Osteoblast (primary cell): ENCODE data around the gene AP2S1. TPM values are rescaled to one million over a fixed set of nuclear protein-coding genes. Genes with fewer than 3 reads are reported as not detected.

ENCODE experiments used
- DNase-seq: peaks from one replicate; pipeline ENCODE4 v3.0.0; 2011; ENCODE audit warnings: low spot score, mixed read lengths; ENCODE audit not compliant: insufficient read length; ENCODE audit errors: missing footprints
- H2AFZ ChIP-seq: 2 replicates; pipeline ENCODE4 v1.6.0; 2011; ENCODE audit warnings: mild to moderate bottlenecking, low read length
- H3K27ac ChIP-seq: 2 replicates; pipeline ENCODE4 v1.5.1; 2011; ENCODE audit warnings: mild to moderate bottlenecking, low read depth, low read length, moderate library complexity
- H3K27me3 ChIP-seq: 2 replicates; pipeline ENCODE4 v1.6.0; 2012; ENCODE audit warnings: mild to moderate bottlenecking, control low read depth, inconsistent platforms, low read length, moderate library complexity; ENCODE audit not compliant: insufficient read depth
- H3K36me3 ChIP-seq: 2 replicates; pipeline ENCODE4 v1.5.1; 2011; ENCODE audit warnings: mild to moderate bottlenecking, low read length, control low read depth, moderate library complexity; ENCODE audit not compliant: insufficient read depth
- H3K4me1 ChIP-seq: 2 replicates; pipeline ENCODE4 v1.5.1; 2011; ENCODE audit warnings: mild to moderate bottlenecking, low read length, control low read depth, moderate library complexity; ENCODE audit not compliant: insufficient read depth
- H3K4me2 ChIP-seq: 2 replicates; pipeline ENCODE4 v1.6.0; 2011; ENCODE audit warnings: mild to moderate bottlenecking, low read length; ENCODE audit not compliant: insufficient read depth
- H3K4me3 ChIP-seq: fragments of 200-600 bp; sonication (generic); 3 replicates; pipeline ENCODE4 v1.5.1; 2012; ENCODE audit warnings: mild to moderate bottlenecking, low read length, inconsistent platforms; ENCODE audit not compliant: insufficient read depth
- H3K79me2 ChIP-seq: 2 replicates; pipeline ENCODE4 v1.6.0; 2012; ENCODE audit warnings: mild to moderate bottlenecking, low read length, control low read depth, inconsistent platforms; ENCODE audit not compliant: insufficient read depth
- H3K9me3 ChIP-seq: 2 replicates; pipeline ENCODE4 v1.5.1; 2011; ENCODE audit warnings: low read depth, low read length, control low read depth
- H4K20me1 ChIP-seq: 2 replicates; pipeline ENCODE4 v1.6.0; 2012; ENCODE audit warnings: mild to moderate bottlenecking, low read length, control low read depth; ENCODE audit not compliant: insufficient read depth
- CTCF ChIP-seq: IDR thresholded peaks from 2 replicates; pipeline ENCODE4 v1.5.1; 2011; ENCODE audit warnings: mild to moderate bottlenecking, low read depth, low read length, moderate library complexity; ENCODE audit errors: extremely low read depth
- total RNA-seq: library from RNA; depleted of rRNA; stranded (reverse); fragments of >200 nt; gene quantifications from 2 replicates; pipeline ENCODE4 v1.2.3, GENCODE V29; 2012

AP2S1 gene
- total RNA-seq, 1 donor, result 136 TPM

- H3K9me3 ChIP-seq, result no peaks in the 10 kb centered on the region
- H3K79me2 ChIP-seq, result no peaks in the 10 kb centered on the region
- no peak overlapping the region for H2AFZ ChIP-seq
- no peaks in the 10 kb centered on the region for H4K20me1 ChIP-seq
- H3K4me2 ChIP-seq, result no peak overlapping the region
- TF ChIP-seq CTCF, result no peak
- DNase-seq, result no peak
- no peaks in the 10 kb centered on the region for H3K4me1 ChIP-seq
- H3K27ac ChIP-seq, result no peak overlapping the region
- H3K4me3 ChIP-seq, result no peak overlapping the region
- no peaks in the 10 kb centered on the region for H3K27me3 ChIP-seq
- H3K36me3 ChIP-seq, result no peaks in the 10 kb centered on the region
Measured at GRCh38 chr19:46815833-46816627, 34.6 kb downstream of the AP2S1 start.

DNA sequence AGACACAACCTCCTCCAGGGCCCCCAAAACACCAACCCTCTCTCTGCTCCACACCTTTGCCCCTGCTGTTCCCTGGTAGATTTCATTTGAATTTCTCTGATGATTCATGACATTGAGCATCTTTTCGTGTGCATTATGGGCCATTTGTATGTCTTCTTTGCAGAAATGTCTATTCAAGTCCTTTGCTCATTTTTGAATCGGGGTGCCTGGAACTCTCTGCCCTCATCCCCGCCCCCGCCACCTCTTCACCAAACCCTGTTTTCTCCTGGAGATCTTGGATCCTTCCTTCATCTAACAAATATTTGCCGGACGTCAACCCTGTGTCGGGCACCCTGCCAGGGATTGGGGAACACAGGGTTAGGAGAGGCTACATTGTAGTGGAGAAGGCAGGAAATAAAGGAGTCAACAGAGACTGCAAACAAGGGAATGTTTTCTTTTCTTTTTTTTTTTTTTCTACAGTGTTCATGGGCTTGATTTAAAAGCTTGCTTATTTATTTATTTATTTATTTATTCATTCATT lies 36.7 kb downstream of the AP2S1 start:
- Histone ChIP-seq H3K79me2 (no peaks in the 10 kb centered on the region), H2AFZ (no peak overlapping the region), H4K20me1 (no peaks in the 10 kb centered on the region), H3K27ac (no peak overlapping the region), H3K4me2 (no peak overlapping the region), H3K36me3 (no peaks in the 10 kb centered on the region), H3K9me3 (no peaks in the 10 kb centered on the region), H3K4me1 (no peaks in the 10 kb centered on the region), H3K27me3 (no peaks in the 10 kb centered on the region), H3K4me3 (no peak overlapping the region)
- DNase-seq, result peak; percentile 35
- TF ChIP-seq CTCF, result no peak

- no peak overlapping the region for H2AFZ ChIP-seq
- H4K20me1 ChIP-seq, result no peaks in the 10 kb centered on the region
- DNase-seq, result peak; percentile 75
- no peak overlapping the region for H3K27ac ChIP-seq
- no peak for TF ChIP-seq CTCF
- no peaks in the 10 kb centered on the region for H3K9me3 ChIP-seq
- no peaks in the 10 kb centered on the region for H3K79me2 ChIP-seq
- no peaks in the 10 kb centered on the region for H3K4me1 ChIP-seq
- no peak overlapping the region for H3K4me2 ChIP-seq
- no peaks in the 10 kb centered on the region for H3K36me3 ChIP-seq
- H3K4me3 ChIP-seq, result no peak overlapping the region
- H3K27me3 ChIP-seq, result no peaks in the 10 kb centered on the region
Measured at GRCh38 chr19:46812977-46813838, 37.4 kb downstream of the AP2S1 start.
